Measurements from ENCODE around the gene TMEM18. TPM values are rescaled to one million over a fixed set of nuclear protein-coding genes. Genes with fewer than 3 reads are reported as not detected.
A peak's percentile ranks its signal among the peaks of the same experiment; 100 is the strongest.

The TMEM18 gene
- total RNA-seq, 2 donors from 2014 or later, result 10.9 to 13.2 TPM

DNA sequence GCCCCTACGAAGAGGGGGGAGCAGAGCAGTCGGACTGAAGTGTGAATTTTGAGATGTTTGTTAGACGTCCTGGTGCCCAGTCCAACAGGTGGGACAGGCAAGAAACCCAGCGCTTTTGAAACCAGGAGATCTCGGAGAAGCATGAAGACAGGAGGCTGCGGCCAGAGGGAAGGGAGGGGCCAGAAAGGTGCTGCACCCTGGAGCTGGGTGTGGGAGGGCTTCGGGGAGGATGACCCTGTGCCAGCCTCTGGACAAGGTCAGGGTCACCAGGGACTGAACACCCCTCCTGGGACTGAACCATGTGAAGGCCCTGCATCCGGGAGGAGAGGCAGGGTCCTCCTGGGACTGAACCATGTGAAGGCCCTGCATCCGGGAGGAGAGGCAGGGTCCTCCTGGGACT is 6.1 kb downstream of the TMEM18 start:
- WGBS, 2 donors, result 81 to 91% methylated on average over 6 to 9 of the region's 9 CpGs
- no peak for TF ChIP-seq POLR2A (IDR thresholded peaks at IDR 0.05)
- TF ChIP-seq, protein P1, sequence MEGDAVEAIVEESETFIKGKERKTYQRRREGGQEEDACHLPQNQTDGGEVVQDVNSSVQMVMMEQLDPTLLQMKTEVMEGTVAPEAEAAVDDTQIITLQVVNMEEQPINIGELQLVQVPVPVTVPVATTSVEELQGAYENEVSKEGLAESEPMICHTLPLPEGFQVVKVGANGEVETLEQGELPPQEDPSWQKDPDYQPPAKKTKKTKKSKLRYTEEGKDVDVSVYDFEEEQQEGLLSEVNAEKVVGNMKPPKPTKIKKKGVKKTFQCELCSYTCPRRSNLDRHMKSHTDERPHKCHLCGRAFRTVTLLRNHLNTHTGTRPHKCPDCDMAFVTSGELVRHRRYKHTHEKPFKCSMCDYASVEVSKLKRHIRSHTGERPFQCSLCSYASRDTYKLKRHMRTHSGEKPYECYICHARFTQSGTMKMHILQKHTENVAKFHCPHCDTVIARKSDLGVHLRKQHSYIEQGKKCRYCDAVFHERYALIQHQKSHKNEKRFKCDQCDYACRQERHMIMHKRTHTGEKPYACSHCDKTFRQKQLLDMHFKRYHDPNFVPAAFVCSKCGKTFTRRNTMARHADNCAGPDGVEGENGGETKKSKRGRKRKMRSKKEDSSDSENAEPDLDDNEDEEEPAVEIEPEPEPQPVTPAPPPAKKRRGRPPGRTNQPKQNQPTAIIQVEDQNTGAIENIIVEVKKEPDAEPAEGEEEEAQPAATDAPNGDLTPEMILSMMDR (IDR thresholded peaks at IDR 0.05), result no peak
- Histone ChIP-seq H3K27me3 (no peaks in the 10 kb centered on the region), H3K27ac (no peak overlapping the region), H3K4me3 (no peak overlapping the region), H3K36me3 (replicated peaks in 1 of 2; ENCODE audit: insufficient read depth in 1 of 2, low read depth in 2 of 2) (peaks cover 7 to 11% of the 10 kb centered on the region in 2 donors), H3K9me3 (no peaks in the 10 kb centered on the region), H3K4me1 (peaks cover 14% of the 10 kb centered on the region)
- DNase-seq (no peak), ATAC-seq (no peak)
- intact Hi-C loops (cut with DNase I), result no loop called here

DNA sequence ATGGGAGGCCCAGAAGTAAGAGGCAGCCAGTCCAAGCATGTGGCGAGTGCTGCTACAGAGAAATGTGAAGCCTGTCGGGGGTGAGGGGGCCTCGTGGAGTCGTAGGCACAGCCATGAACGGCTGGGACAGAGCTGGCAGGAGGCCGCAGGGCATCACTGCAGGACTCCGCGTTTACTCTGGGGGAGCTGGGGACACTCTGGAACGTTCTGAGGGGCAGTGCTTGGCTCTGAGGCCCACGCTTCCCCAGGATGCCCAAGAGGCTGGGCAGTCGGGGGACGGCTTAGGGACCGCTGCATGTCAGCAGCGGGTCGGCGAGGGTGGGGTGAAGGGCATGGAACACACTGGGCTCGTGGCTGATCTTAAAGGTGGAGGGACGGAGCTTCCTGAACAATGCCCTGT is 6.6 kb downstream of the TMEM18 start:
- intact Hi-C loops (cut with DNase I), result no loop called here
- Histone ChIP-seq H3K4me3 (no peak overlapping the region), H3K9me3 (no peaks in the 10 kb centered on the region), H3K36me3 (replicated peaks in 1 of 2; ENCODE audit: insufficient read depth in 1 of 2, low read depth in 2 of 2) (peaks cover 7 to 11% of the 10 kb centered on the region in 2 donors), H3K27ac (no peak overlapping the region), H3K4me1 (peaks cover 11% of the 10 kb centered on the region), H3K27me3 (no peaks in the 10 kb centered on the region)
- ATAC-seq (no peak), DNase-seq (no peak)
- 91 to 95% methylated on average over 17 to 18 of the region's 18 CpGs for WGBS, 2 donors
- TF ChIP-seq, protein P1 (IDR thresholded peaks at IDR 0.05), result no peak
- no peak for TF ChIP-seq POLR2A (IDR thresholded peaks at IDR 0.05)

GRCh38 chr2:669323-669722 is 7.9 kb downstream of the TMEM18 start:
- no peak overlapping the region for H3K27ac ChIP-seq
- TF ChIP-seq POLR2A (IDR thresholded peaks at IDR 0.05), result no peak
- TF ChIP-seq, protein P1 (IDR thresholded peaks at IDR 0.05), result no peak
- 76 to 77% methylated on average over 7 of the region's 7 CpGs for WGBS, 2 donors
- H3K36me3 ChIP-seq (replicated peaks in 1 of 2; ENCODE audit: insufficient read depth in 1 of 2, low read depth in 2 of 2), result peaks cover 7 to 11% of the 10 kb centered on the region in 2 donors
- no peaks in the 10 kb centered on the region for H3K4me1 ChIP-seq
- no peak for DNase-seq
- no peak overlapping the region for H3K4me3 ChIP-seq
- no peaks in the 10 kb centered on the region for H3K27me3 ChIP-seq
- H3K9me3 ChIP-seq, result no peaks in the 10 kb centered on the region
- intact Hi-C loops (cut with DNase I), result no loop called here
- no peak for ATAC-seq

DNA sequence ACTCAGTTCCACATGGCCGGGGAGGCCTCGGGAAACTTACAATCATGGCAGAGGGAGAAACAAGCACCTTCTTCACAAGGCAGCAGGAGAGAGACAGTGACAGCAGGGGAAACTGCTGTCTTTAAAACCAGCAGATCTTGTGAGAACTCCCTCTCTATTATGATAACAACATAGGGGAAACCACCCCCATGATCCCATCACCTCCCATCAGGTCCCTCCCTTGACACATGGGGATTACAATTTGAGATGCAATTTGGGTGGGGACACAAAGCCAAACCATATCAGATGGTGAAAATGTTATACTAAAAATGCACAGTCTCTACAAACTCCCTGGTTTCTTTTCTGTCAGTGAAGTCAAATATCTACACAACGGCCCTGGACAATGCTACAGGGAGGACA is 9.2 kb downstream of the TMEM18 start:
- H3K27me3 ChIP-seq, result no peaks in the 10 kb centered on the region
- WGBS, 2 donors, result 94 to 98% methylated on average over 3 of the region's 3 CpGs
- DNase-seq (no peak), ATAC-seq (no peak)
- no peak overlapping the region for H3K4me3 ChIP-seq
- H3K9me3 ChIP-seq, result no peaks in the 10 kb centered on the region
- intact Hi-C loops (cut with DNase I), result no loop called here
- TF ChIP-seq POLR2A (IDR thresholded peaks at IDR 0.05), result no peak
- TF ChIP-seq, protein P1 (IDR thresholded peaks at IDR 0.05), result no peak
- peaks cover 7 to 11% of the 10 kb centered on the region in 2 donors for H3K36me3 ChIP-seq (replicated peaks in 1 of 2; ENCODE audit: insufficient read depth in 1 of 2, low read depth in 2 of 2)
- H3K4me1 ChIP-seq, result no peaks in the 10 kb centered on the region
- no peak overlapping the region for H3K27ac ChIP-seq

GRCh38 chr2:667332-667999 is 9.7 kb downstream of the TMEM18 start:
- H3K36me3 ChIP-seq (replicated peaks in 1 of 2; ENCODE audit: insufficient read depth in 1 of 2, low read depth in 2 of 2), result peaks cover 2 to 11% of the 10 kb centered on the region in 2 donors
- no peaks in the 10 kb centered on the region for H3K9me3 ChIP-seq
- ATAC-seq (peak; percentile 83), DNase-seq (peak in 2 of 4 donors; percentile 40 to 49)
- WGBS, 2 donors, result 56 to 68% methylated on average over 5 of the region's 5 CpGs
- no peaks in the 10 kb centered on the region for H3K27me3 ChIP-seq
- H3K4me3 ChIP-seq, result no peak overlapping the region
- H3K27ac ChIP-seq, result no peak overlapping the region
- TF ChIP-seq, protein P1 (IDR thresholded peaks at IDR 0.05), result peak in 6 of 7 experiments; percentile 31 to 78 (median 62)
- no peak for TF ChIP-seq POLR2A (IDR thresholded peaks at IDR 0.05)
- no peaks in the 10 kb centered on the region for H3K4me1 ChIP-seq
- intact Hi-C loops (cut with DNase I), result no loop called here
